ENCODE measurements around the gene FAM53B.
"Not testable (repeated sequence)": the region's sequence is repeated elsewhere in the genome, so short reads cannot be mapped to it uniquely, and the experiment has no call there.

Gene FAM53B

DNA sequence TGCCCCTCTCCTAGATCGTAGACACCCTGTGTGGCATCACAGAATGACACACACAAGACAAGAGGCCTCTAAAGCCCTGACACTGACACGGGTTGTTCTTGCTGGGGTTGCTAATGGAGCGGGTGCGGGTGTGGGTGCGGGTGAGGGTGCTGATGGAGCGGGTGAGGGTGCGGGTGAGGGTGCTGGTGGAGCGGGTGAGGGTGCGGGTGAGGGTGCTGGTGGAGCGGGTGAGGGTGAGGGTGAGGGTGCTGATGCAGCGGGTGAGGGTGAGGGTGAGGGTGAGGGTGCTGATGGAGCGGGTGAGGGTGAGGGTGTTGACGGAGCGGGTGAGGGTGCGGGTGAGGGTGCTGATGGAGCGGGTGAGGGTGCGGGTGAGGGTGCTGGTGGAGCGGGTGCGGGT lies 134.0 kb downstream of the FAM53B start:
- not testable (repeated sequence) for DNase-seq (ENCODE audit: low spot score)

DNA sequence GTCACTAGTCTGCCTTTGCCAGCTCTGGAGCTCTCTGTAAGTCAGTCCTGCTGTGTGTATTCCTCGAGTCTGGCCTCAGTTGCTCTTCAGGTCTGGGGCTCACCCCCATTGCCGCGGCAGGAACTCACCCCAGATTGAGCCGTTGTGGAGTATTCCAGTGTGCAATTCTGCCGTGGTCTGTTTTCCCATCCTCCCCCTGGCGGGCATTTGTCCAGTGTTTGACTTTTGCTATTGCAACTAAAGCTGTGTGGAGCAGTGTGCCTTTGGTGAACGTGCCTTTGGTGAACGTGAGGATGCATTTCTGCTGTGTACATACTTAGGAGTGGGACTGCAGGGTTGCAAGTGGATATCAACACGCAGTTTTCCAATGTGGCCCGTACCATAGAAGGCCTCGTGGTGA lies 134.5 kb downstream of the FAM53B start:
- DNase-seq (ENCODE audit: low spot score): no peak

- DNase-seq (ENCODE audit: low spot score): no peak
Observed at GRCh38 chr10:124608093-124608721, 136.0 kb downstream of the FAM53B start.

GRCh38 chr10:124607693-124608092 lies 136.5 kb downstream of the FAM53B start:
- no peak for DNase-seq (ENCODE audit: low spot score)

GRCh38 chr10:124606822-124607221 lies 137.4 kb downstream of the FAM53B start:
- DNase-seq (ENCODE audit: low spot score): no peak

DNA sequence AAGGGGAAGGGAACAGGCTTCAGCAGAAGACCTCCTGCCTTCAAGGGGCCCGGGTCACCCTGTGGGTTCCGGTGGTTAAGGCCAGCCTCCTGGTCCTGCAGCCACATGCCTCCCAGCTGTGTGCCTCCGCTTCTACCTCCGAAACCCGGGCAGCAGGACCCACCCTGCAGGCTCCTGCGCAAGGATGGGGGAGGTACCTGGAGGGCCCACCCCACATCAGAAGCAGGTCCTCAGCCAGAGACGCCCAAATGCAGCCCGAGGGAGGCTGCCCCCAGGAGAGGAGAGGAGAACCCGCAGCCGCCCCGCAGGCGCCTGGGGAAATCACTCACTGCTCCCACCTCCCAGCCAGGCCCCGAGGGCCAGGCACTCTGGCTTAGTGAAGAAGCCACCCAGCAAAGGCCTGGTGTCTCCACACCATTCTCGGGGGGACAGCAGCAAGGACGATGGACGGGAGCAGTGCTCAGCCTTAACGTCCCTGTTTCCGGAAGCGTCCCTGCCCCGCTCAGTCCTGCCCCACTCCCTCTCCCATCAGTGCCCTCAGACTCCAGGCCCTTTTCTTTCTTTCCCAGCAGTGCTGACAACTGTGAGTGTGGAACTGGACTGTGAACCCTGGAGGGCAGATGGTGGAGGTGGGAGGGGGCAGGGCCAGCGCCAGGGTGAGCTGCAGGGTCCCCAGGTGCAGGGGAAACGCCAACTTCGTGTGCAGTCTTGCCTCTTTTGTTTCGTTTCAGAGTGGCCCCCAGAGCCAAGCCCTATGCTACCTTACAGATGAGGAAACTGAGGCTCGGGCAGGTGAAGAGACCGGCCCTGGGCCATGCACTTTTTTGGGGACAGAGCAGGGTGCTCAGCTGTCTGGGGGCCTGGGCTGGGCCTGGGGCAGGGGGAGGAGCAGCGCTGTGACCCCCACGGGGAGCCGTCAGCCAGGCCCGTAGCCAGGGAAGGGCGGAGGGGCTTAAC lies 138.0 kb downstream of the FAM53B start:
- DNase-seq (ENCODE audit: low spot score): no peak

DNA sequence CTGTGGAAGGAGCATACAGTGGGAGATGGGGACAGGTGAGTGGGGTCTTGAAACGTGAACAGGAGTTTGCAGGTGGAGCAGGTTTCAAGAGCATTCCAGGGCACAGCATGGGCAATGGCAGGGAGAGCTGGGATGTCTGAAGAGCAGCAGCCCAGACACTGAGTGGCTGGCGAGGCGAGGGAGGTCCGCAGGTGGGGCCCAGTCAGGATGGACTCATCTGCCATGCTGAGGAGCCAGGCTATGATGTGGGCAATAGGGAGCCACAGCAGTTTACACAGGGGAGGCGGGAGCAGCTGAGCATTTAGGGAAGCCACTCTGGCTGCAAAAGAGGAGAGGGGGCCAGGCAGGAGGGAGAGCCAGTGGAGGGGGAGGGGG lies 138.7 kb downstream of the FAM53B start:
- DNase-seq (ENCODE audit: low spot score): no peak

DNA sequence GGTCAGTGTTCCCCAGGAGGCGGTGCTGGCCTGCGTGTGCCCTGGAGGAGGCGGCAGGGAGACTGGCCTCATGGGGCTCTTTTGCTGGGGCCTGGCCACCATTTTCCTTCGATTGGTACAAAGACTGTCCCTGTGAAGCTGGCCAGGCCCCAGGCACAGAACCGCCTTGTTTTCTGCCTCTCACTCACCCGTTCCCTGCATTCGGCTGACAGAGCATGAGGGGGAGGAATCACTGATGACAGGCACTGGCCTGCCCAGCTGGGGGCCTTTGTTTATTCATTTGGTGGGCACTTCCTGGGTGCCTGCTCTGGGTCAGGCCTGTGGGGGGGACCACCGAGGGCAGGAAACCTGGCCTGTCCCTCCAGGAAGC lies 139.2 kb downstream of the FAM53B start:
- no peak for DNase-seq (ENCODE audit: low spot score)

DNA sequence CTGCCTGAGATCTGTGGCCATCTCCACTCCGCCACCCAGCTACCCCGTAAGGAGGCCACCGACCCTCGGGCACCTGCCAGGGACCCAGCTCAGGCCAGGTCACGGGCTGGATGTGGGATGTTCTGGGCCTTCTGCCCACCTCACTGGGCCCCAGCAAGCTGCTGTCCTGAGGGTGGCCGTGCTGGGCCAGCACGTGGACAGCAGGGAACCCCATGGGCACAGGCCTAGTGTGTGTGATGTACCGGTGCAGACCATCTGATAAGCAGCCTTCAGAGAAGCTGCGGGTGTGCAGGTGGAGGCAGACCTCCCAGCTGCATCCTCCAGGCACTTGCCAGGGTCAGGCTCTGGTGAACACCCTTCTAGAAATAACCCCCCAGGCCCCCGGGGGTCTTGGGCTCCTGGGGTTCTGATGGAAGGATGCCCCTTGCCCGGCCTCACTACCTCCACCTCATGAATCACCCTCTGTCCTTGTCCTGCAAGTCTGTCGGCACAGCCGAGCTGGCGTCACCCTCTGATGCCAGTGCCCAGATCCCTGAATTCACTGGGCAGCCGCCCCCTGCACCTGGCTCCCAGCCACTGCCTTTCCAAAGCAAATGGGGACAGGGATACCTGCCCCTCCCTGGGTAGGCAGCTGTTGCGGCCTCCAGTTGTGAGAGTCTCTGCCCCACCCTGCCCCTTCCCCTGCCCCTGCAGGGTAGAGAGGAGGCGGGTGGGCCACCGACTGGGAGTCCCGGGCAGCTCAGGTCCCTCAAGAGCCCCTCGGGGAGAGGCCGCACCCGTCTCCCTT lies 139.8 kb downstream of the FAM53B start:
- no peak for DNase-seq (ENCODE audit: low spot score)

DNA sequence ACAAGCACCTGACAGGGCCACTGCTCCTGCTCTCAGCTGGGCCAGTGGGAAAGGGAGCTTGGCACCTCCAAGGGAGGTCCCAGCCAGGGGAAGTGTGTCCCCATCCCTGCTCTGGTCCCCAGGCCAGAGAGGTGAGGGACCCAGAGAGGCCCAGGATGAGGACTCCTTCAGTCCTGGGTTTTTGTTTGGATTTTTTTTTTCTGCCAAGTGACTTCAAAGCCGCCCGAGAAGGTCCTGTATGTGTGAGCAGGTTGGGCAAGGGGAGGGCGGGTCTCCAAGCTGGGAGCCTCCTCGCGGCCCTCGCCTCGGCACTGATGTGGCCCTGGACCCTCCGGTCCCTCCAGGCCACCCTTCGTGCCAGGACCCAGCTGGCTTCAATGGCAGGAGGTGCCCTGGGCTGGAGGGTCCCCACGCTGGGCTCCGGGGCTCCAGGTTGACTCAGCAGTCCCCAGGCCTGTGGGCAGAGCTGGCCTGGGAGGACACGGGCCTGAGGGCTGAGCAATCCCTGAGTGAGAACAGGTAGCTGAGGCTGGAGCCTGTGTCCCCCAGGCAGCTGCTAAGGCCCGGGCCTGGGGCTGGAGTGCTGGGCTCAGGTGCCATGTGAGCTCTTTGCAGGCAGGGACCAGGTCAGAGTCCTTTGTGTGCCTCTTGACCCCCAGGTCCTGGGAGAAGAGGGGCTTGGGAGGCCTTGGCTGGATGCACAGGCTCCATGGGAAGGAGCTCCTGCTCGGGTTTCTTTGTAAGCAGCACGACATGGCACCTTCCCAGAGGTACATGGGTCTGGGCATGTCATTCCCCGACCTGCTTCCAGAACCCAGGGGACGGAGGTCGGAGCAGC lies 140.6 kb downstream of the FAM53B start:
- DNase-seq (ENCODE audit: low spot score): no peak

DNA sequence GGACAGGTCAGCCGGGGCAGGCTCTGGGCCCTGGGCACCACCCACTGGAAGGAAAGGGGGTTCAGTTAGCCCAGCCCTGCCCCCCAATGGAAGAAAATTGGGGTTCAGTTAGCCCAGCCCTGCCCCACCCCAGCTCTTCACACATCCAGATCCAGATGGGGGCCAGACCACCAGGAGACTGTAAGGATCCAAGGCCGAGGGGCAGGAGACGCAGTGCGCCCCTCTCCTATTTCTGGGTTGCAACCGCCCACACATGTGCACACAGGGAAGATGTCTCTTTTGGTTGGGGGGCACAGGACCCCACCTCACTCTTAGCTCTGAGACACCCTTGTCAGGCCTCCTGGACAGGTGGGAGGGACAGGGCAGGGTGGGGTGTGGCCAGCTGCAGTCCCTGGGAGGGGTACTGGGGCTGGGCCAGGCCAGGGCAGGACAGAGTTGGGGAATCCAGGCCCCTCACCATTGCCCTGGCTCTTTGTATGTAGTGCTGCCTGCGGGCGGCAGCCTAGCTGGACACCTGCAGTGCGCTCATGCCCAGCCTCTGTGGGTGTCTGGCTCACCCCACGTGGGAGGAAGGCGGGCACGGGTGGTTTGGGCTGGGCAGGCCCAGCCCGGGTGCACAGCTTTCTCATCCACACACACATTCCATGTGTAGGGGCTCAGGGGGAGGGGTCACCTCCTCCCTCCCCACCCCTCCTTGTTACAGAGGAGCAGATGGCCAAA lies 141.4 kb downstream of the FAM53B start:
- DNase-seq (ENCODE audit: low spot score): no peak

GRCh38 chr10:124602121-124602561 lies 142.0 kb downstream of the FAM53B start:
- no peak for DNase-seq (ENCODE audit: low spot score)

GRCh38 chr10:124601431-124602120 lies 142.6 kb downstream of the FAM53B start:
- DNase-seq (ENCODE audit: low spot score): no peak

DNA sequence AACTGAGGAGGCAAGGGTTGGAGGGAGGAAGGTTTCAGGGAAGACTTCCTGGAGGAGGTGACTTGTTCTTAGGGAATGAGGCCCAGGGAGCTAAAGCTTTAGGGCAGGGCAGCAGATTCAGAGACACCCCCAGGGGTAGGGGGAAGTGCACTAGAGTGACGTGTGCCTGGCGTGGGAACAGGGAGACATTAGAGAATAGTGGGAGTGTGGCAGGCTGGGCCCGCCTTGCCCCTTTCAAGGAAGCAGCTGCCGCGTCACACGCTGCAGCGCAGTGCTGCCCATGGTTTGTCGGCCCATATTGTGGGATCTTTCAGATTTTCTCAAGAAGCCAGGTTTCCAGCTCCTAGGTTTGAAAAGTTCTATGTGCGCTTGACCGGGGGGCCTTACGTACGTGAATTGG lies 143.2 kb downstream of the FAM53B start:
- no peak for DNase-seq (ENCODE audit: low spot score)

DNA sequence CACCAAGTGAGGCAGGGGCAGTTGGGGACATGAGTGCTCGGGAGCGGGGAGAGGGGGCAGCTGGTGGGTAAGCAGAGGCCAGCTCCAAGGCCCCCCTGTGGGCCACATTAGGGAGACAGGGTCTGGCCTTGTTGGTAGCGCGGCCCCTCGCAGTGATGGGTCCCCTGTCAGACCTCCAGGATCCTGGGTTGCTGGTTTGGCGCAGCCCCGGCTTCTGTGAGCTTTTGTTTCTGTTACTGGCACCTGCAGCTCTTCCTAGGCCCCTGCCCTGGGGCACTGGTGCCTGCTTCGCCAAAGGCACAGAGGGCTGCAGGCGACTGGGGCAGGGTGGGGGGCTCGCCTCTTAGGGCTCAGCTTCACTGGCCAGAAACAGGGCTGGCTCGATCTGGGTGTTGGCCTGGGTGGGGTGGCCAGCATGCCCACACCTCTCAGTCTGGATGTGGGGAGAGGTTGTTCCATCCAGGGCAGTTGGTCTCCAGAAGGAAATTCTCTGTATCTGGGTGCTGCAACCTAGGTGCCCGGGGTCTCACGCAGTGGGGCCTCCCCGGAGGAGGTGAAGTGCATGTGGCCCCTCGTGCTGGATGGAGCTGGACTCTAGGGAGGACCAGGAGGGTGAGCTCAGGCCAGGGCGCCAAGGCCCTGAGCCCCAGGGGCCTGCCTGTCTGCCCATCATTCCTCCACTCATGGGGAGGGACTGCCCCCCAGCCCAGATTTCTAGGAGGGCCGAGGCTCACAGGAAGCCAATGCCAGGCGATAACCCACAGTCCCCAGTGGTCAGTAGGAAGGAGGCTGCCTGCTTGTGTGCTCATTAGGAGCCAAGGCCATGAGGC lies 143.9 kb downstream of the FAM53B start:
- no peak for DNase-seq (ENCODE audit: low spot score)

GRCh38 chr10:124599588-124600050 lies 144.6 kb downstream of the FAM53B start:
- DNase-seq (ENCODE audit: low spot score): no peak

- no peak for DNase-seq (ENCODE audit: low spot score)
Observed at GRCh38 chr10:124598773-124599587, 145.2 kb downstream of the FAM53B start.

DNA sequence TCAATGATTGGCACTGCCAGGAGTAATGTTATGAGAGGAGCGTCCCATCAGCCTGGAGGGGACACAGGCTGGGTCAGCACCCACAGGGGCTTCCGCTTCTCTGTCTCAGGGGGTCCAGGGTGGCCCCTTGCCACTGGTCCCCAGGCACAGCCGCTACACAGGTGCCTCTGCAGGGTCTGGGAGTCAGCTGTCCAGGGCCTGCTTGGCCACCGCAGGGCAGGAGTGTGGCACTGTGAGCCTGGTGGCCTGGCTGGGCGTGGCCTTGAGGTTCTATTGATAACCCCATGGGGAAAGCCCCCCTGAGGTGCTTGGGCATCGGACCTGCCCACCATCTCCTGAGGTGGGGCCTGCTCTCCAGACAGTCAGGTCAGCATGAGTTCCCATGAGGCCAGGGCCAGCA lies 146.0 kb downstream of the FAM53B start:
- DNase-seq (ENCODE audit: low spot score): no peak

DNA sequence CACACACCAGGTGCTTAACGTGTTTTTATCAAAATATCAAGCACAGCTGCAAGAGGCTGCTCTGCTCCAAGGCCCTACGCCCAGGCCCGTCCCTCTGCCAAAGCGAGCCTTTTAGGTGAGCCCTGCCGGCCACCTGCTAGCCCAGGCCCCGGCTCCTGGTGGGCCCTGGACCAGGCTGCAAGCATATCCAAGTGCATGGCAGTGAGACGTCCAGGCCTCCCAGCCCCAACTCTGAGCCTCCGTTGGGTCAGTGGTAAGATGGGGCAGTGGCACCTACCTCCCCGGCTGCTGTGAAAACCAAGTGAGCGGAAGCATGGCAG lies 146.4 kb downstream of the FAM53B start:
- DNase-seq (ENCODE audit: low spot score): no peak
